Activated B cell treated with CpG ODN at 0.5 μM for 24 hours (primary cell): ENCODE results near the gene NOP9. TPM values are rescaled to one million over a fixed set of nuclear protein-coding genes. Genes with fewer than 3 reads are reported as not detected.

Experiments used
- ATAC-seq: fragments of 200-7000 bp; cut with Tn5 transposase; one replicate; pipeline ENCODE4 v1.10.0; 2021; ENCODE audit warnings: low read depth, mild to moderate bottlenecking, moderate library complexity
- CTCF ChIA-PET: fragments of 350-600 bp; sonication (Branson Sonifier 250); formaldehyde crosslinking; loops from one replicate; lab custom pipeline; 2021; ENCODE audit warnings: antibody characterized with exemption; lab: Charles Lee
- POLR2A ChIA-PET: fragments of 350-600 bp; sonication (Branson Sonifier 250); formaldehyde crosslinking; loops from one replicate; lab custom pipeline; 2021; ENCODE audit warnings: antibody characterized with exemption; lab: Charles Lee
- DNase-seq: peaks from one replicate; pipeline ENCODE4 v3.0.0; 2022
- H3K27ac Mint-ChIP-seq: one replicate; pipeline ENCODE4 v1.8.0; 2020; ENCODE audit warnings: mixed read lengths
- H3K27me3 Mint-ChIP-seq: one replicate; pipeline ENCODE4 v1.8.0; 2021; ENCODE audit warnings: mixed read lengths
- H3K36me3 Mint-ChIP-seq: one replicate; pipeline ENCODE4 v1.8.0; 2021; ENCODE audit warnings: low read depth, mixed read lengths
- H3K4me1 Mint-ChIP-seq: one replicate; pipeline ENCODE4 v1.8.0; 2021; ENCODE audit warnings: mixed read lengths
- H3K4me3 Mint-ChIP-seq: one replicate; pipeline ENCODE4 v1.8.0; 2020; ENCODE audit warnings: mild to moderate bottlenecking, mixed read lengths
- H3K9me3 Mint-ChIP-seq: one replicate; pipeline ENCODE4 v1.8.0; 2020; ENCODE audit warnings: mixed read lengths
- intact Hi-C: fragments of 100-400 bp; cut with micrococcal nuclease; formaldehyde crosslinking; loops from one replicate; pipeline ENCODE4 v1.15.1; 2024
- total RNA-seq: library from RNA; stranded (reverse); gene quantifications from 2 replicates; pipeline ENCODE4 v1.2.3, GENCODE V29; 2022
- TF ChIP-seq, protein P1 (sequence below): fragments of 200-600 bp; IDR thresholded peaks from one replicate; pipeline ENCODE4 v1.8.0; 2022; ENCODE audit warnings: antibody characterized with exemption, mild to moderate bottlenecking

The NOP9 gene
- total RNA-seq, 1 donor from 2014 or later, result 36.4 TPM

DNA sequence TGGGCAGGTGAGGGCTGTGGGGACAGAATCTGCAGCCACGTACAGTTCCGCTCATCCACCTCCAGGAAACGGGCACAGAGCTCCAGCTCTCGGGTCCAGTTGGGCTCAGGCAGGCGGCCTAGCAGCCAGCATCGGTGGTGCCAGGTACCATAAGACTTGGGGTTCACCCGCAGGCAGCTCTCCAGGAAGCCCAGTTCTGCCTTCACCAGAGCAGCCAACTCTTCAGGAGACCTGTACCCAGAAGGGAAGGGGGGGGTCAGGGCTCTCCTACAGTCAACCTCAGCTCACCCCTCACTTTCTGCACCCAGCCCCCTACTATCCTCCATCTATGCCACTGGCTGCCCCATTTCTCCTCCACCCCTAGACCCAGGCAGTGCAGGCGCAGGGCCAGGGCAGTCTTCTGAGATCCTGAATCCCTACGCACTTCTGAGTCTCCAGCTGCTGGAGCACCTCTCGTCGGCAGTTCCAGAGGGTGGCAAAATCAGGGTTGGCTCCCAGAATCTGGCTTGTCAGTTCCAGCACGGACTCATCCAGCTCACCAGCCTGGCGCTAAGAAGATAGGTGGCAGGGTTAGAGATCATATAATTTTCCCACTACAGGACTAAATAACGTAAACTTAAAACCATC is 29.6 kb upstream of the NOP9 start:
- intact Hi-C loops, result loop anchor here (2.0 to 5.0 kb wide), 3 partner anchors 38 to 97 kb away; partner anchors contain the start of genes GMPR2, NEDD8, NFATC4 and TM9SF1
- H3K27me3 Mint-ChIP-seq, result no peaks in the 10 kb centered on the region
- no peak overlapping the region for H3K27ac Mint-ChIP-seq
- no peak for DNase-seq
- ChIA-PET CTCF (interaction anchor here (0.9 to 2.5 kb wide), 13 partner anchors 10 to 74 kb away, joined by 3 to 30 read pairs (median 4); partner anchors contain the start of genes DHRS1, MDP1, NOP9 and TINF2), POLR2A (interaction anchor here (0.9 to 9.8 kb wide), 14 partner anchors 11 to 156 kb away, joined by 3 to 175 read pairs (median 10); partner anchors contain the start of genes DCAF11, DHRS1, GMPR2 and IPO4)
- peaks cover 40% of the 10 kb centered on the region for H3K36me3 Mint-ChIP-seq
- H3K4me3 Mint-ChIP-seq, result peak overlapping the region; percentile 90
- no peaks in the 10 kb centered on the region for H3K9me3 Mint-ChIP-seq
- TF ChIP-seq, protein P1, sequence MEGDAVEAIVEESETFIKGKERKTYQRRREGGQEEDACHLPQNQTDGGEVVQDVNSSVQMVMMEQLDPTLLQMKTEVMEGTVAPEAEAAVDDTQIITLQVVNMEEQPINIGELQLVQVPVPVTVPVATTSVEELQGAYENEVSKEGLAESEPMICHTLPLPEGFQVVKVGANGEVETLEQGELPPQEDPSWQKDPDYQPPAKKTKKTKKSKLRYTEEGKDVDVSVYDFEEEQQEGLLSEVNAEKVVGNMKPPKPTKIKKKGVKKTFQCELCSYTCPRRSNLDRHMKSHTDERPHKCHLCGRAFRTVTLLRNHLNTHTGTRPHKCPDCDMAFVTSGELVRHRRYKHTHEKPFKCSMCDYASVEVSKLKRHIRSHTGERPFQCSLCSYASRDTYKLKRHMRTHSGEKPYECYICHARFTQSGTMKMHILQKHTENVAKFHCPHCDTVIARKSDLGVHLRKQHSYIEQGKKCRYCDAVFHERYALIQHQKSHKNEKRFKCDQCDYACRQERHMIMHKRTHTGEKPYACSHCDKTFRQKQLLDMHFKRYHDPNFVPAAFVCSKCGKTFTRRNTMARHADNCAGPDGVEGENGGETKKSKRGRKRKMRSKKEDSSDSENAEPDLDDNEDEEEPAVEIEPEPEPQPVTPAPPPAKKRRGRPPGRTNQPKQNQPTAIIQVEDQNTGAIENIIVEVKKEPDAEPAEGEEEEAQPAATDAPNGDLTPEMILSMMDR, result no peak
- ATAC-seq, result no peak
- H3K4me1 Mint-ChIP-seq, result peaks cover 49% of the 10 kb centered on the region

DNA sequence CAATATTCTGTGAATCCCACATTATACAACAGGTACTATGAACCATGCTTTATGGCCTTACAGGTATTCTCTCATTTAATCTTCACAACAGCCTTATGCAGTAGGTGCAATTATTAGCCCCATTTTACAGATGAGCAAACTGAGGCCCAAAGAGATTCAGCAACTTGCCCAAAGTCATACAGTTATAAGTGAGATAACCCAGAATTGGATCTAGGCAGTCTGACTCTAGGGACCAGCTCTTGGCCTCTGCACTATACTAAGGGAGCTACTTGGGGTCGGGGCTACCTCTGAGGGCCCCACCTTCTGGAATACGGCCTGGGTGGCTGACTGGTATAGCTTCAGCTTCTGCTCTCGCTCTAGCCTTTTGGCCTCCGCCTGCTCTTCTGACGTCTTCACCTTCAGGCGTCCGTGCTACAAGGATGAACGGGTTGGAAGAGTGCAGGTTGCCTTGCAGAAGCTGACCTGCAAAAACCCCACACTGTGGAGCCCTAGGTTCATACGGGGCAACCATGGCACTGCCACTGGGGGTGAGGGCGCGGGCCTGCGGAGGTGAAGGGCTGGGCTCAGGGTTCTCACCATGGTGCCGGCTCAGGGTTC is 29.0 kb upstream of the NOP9 start:
- H3K27me3 Mint-ChIP-seq, result no peaks in the 10 kb centered on the region
- intact Hi-C loops, result loop anchor here (1.0 to 5.0 kb wide), 10 partner anchors 9 to 156 kb away; partner anchors contain the start of genes DCAF11, GMPR2, MDP1 and NEDD8
- CTCF ChIA-PET, result interaction anchor here (0.6 to 2.5 kb wide), 14 partner anchors 9 to 159 kb away, joined by 3 to 30 read pairs (median 4); partner anchors contain the start of genes CBLN3, DHRS1, KHNYN and MDP1

DNA sequence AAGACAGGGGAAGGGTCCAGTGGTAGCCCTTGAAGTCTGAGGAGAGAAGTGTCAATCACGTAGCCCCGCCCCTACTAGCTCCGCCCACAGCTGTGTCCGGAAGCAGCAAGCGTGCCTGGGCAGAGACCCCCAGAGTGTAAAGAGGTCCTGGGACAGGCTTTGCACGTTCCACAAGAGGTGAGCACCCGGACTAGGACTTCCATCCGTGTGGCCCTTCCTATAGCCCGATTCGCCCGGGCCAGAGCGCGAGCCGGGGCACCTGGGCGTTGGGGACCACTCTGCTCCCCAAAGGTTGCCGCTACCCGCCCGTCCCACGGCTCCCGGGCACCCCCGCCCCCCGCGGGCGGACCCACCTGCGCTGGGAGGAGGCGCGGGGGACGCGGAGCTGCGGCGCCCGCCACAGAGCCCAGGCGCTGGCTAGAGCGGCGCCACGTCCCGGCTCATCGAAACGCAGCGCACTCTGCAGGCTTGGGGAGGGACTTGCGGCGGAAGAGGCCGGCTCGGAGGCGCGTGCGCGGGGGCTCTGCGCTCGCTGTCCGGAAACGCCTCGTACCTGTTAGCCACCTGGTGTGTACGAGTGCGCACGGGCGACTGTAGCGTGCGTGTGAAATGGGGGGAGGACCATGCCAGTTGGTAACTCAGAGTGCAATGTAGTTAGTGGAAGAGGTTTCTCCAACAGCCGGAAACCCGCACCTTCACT is 28.4 kb upstream of the NOP9 start, which contains the start of gene RABGGTA:
TSS of gene RABGGTA (minus strand) at position 464 of the 700 bp plus-strand sequence. CDS start 482 bp downstream, outside the sequence.
- peak; percentile 88 for DNase-seq
- intact Hi-C loops, result loop anchor here (1.0 to 5.0 kb wide), 10 partner anchors 8 to 157 kb away; partner anchors contain the start of genes DCAF11, GMPR2, MDP1 and NEDD8
- Mint-ChIP-seq H3K27me3 (no peaks in the 10 kb centered on the region), H3K27ac (peak within 1 kb of the TSS; percentile 96), H3K4me1 (peaks cover 57% of the 10 kb centered on the region), H3K4me3 (peak within 1 kb of the TSS; percentile 90), H3K36me3 (peaks cover 34% of the 10 kb centered on the region), H3K9me3 (no peaks in the 10 kb centered on the region)
- TF ChIP-seq, protein P1, result no peak
- CTCF ChIA-PET, result interaction anchor here (0.6 to 2.5 kb wide), 15 partner anchors 8 to 158 kb away, joined by 3 to 30 read pairs (median 4); partner anchors contain the start of genes CBLN3, DHRS1, KHNYN and MDP1
- peak; percentile 83 for ATAC-seq
- POLR2A ChIA-PET, result interaction anchor here (0.6 to 9.8 kb wide), 29 partner anchors 9 to 176 kb away, joined by 3 to 175 read pairs (median 7); partner anchors contain the start of genes CBLN3, CHMP4A, DCAF11 and DHRS1

More for the DNA sequence above, 29.0 kb upstream of the NOP9 start:
- Mint-ChIP-seq H3K36me3 (peaks cover 40% of the 10 kb centered on the region), H3K4me3 (peak overlapping the region; percentile 90), H3K27ac (peak overlapping the region; percentile 94), H3K9me3 (no peaks in the 10 kb centered on the region), H3K4me1 (peaks cover 55% of the 10 kb centered on the region)
- ATAC-seq (no peak), DNase-seq (no peak)
- POLR2A ChIA-PET, result interaction anchor here (0.6 to 9.8 kb wide), 28 partner anchors 8 to 175 kb away, joined by 3 to 175 read pairs (median 7); partner anchors contain the start of genes CBLN3, CHMP4A, DCAF11 and DHRS1
- TF ChIP-seq, protein P1, result no peak

DNA sequence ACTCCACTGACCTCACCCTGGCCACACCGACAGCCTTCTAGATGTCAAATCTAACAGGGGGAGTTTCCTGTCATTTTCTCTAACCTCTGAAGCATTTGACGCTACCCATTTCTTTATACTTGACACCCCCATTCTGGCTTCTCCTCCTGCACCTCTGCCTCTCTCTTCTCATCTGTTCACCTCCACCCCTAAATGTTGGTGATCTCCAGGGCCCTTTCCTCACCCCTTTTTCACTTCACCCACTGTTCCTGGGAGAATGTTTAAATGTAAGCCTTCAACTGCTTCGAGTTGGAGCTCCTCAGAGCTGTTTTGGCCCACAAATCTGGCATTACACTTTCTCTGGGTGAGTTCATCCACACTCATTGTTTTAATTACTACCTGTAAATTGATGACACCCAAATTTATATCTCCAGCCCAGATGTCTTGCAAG is 27.8 kb upstream of the NOP9 start:
- Mint-ChIP-seq H3K27ac (peak overlapping the region; percentile 96), H3K9me3 (no peaks in the 10 kb centered on the region), H3K4me1 (peaks cover 62% of the 10 kb centered on the region), H3K27me3 (no peaks in the 10 kb centered on the region), H3K36me3 (peaks cover 29% of the 10 kb centered on the region), H3K4me3 (peak overlapping the region; percentile 90)
- no peak for ATAC-seq
- ChIA-PET CTCF (interaction anchor here (0.6 to 2.5 kb wide), 12 partner anchors 8 to 1143 kb away, joined by 3 to 30 read pairs (median 4); partner anchors contain the start of genes TINF2 and TM9SF1), POLR2A (interaction anchor here (0.7 to 9.8 kb wide), 25 partner anchors 9 to 260 kb away, joined by 3 to 175 read pairs (median 7); partner anchors contain the start of genes CBLN3, CHMP4A, DHRS1 and GMPR2)
- intact Hi-C loops, result loop anchor here (1.0 to 5.0 kb wide), 10 partner anchors 7 to 158 kb away; partner anchors contain the start of genes DCAF11, GMPR2, MDP1 and NEDD8
- DNase-seq, result no peak
- TF ChIP-seq, protein P1, result no peak
